K562 (cell line): ENCODE results near the gene POLR1H. TPM values are rescaled to one million over a fixed set of nuclear protein-coding genes. Genes with fewer than 3 reads are reported as not detected.

Experiments used
- CHD4 ChIP-seq: fragments of 200-600 bp; sonication (generic); IDR thresholded peaks from 3 replicates; pipeline ENCODE4 v1.6.1; 2012; ENCODE audit warnings: low read depth, mild to moderate bottlenecking, mixed read lengths, low read length, inconsistent platforms; ENCODE audit not compliant: insufficient read depth, insufficient replicate concordance, poor library complexity, severe bottlenecking
- E2F3 ChIP-seq: fragments of 250-450 bp; sonication (Bioruptor Pico); IDR thresholded peaks from 2 replicates; pipeline ENCODE4 v1.4.0; 2020; ENCODE audit warnings: mild to moderate bottlenecking
- EGR1 ChIP-seq: fragments of 450-650 bp; conservative IDR thresholded peaks from 2 replicates; pipeline ENCODE4 v1.6.1; 2017; ENCODE audit warnings: mild to moderate bottlenecking
- HSF4 ChIP-seq: fragments of 250-450 bp; sonication (Bioruptor Pico); IDR thresholded peaks from 2 replicates; pipeline ENCODE4 v2.1.2; 2022; ENCODE audit warnings: mild to moderate bottlenecking, moderate library complexity, borderline replicate concordance
- PCBP2 ChIP-seq: fragments of 200-400 bp; formaldehyde crosslinking; IDR thresholded peaks from 2 replicates; pipeline ENCODE4 v1.6.1; 2018; ENCODE audit warnings: low read length, low read depth, mild to moderate bottlenecking, moderate library complexity; ENCODE audit not compliant: poor library complexity, severe bottlenecking
- PHF8 ChIP-seq: fragments of 200-600 bp; sonication (generic); IDR thresholded peaks from 2 replicates; pipeline ENCODE4 v1.6.1; 2012; ENCODE audit warnings: mixed run types, mild to moderate bottlenecking, inconsistent platforms, low read length, moderate library complexity, borderline replicate concordance
- RFX7 ChIP-seq: fragments of 250-450 bp; sonication (Bioruptor Pico); IDR thresholded peaks from 2 replicates; pipeline ENCODE4 v1.5.1; 2021; ENCODE audit warnings: mild to moderate bottlenecking
- ZBTB40 ChIP-seq, 2 experiments: fragments of 450-650 bp in 1 of 2; sonication (generic) in 1 of 2; formaldehyde crosslinking in 1 of 2; IDR thresholded peaks; 2 replicates each; pipeline versions ENCODE4 v1.7.1 to v1.9.0; 2016 to 2022; ENCODE audit warnings: inconsistent platforms in 1 of 2, mild to moderate bottlenecking in 1 of 2, missing genetic modification reagents in 1 of 2
- ZNF184 ChIP-seq: sonication (generic); formaldehyde crosslinking; IDR thresholded peaks from 2 replicates; pipeline ENCODE4 v1.5.0; 2020; ENCODE audit warnings: missing genetic modification reagents
- polyA plus RNA-seq, 8 experiments: library from polyadenylated mRNA; depleted of rRNA in 4 of 8; stranded (reverse) in 5 of 8; unstranded in 3 of 8; fragments of >200 nt; fragmentation: Nextera tagmentation in 2 of 8; fragmentation: Illumina TruSeq in 1 of 8; extraction: Ambion mirVana in 2 of 8; extraction: Trizol in 1 of 8; gene quantifications; 2 replicates each; pipeline versions ENCODE4 v1.2.1 to v1.2.3, GENCODE V29; 2011 to 2014; ENCODE audit warnings: inconsistent platforms in 1 of 8, missing spikeins in 1 of 8
- total RNA-seq, 7 experiments: library from RNA; depleted of rRNA in 6 of 7; stranded (reverse); fragments of >200 nt in 6 of 7; fragmentation: Illumina TruSeq in 2 of 7; extraction: Trizol in 2 of 7; gene quantifications; 2 replicates each; pipeline versions ENCODE4 v1.2.1 to v1.2.3, GENCODE V29; 2011 to 2021; ENCODE audit warnings: low replicate concordance in 1 of 7
- TF ChIP-seq, protein P1 (sequence below): fragments of 250-450 bp; sonication (Bioruptor Pico); IDR thresholded peaks from 2 replicates; pipeline ENCODE4 v1.4.0; 2020; ENCODE audit warnings: mild to moderate bottlenecking, moderate library complexity
- TF ChIP-seq, protein P2 (sequence below): fragments of 250-450 bp; sonication (Bioruptor Pico); IDR thresholded peaks from 2 replicates; pipeline ENCODE4 v1.4.0; 2020; ENCODE audit warnings: borderline replicate concordance

POLR1H gene
- total and polyA plus RNA-seq, 9 of the 15 experiments (the other 6 are each of a cell fraction or from before 2014, with no cell fraction given) = 92.2 to 333 (median 143) TPM

- TF ChIP-seq, protein P1, sequence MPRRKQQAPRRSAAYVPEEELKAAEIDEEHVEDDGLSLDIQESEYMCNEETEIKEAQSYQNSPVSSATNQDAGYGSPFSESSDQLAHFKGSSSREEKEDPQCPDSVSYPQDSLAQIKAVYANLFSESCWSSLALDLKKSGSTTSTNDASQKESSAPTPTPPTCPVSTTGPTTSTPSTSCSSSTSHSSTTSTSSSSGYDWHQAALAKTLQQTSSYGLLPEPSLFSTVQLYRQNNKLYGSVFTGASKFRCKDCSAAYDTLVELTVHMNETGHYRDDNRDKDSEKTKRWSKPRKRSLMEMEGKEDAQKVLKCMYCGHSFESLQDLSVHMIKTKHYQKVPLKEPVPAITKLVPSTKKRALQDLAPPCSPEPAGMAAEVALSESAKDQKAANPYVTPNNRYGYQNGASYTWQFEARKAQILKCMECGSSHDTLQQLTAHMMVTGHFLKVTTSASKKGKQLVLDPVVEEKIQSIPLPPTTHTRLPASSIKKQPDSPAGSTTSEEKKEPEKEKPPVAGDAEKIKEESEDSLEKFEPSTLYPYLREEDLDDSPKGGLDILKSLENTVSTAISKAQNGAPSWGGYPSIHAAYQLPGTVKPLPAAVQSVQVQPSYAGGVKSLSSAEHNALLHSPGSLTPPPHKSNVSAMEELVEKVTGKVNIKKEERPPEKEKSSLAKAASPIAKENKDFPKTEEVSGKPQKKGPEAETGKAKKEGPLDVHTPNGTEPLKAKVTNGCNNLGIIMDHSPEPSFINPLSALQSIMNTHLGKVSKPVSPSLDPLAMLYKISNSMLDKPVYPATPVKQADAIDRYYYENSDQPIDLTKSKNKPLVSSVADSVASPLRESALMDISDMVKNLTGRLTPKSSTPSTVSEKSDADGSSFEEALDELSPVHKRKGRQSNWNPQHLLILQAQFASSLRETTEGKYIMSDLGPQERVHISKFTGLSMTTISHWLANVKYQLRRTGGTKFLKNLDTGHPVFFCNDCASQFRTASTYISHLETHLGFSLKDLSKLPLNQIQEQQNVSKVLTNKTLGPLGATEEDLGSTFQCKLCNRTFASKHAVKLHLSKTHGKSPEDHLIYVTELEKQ (CRISPR knock-in tag) = no peak
- TF ChIP-seq EGR1 (peak; percentile 97), CHD4 (no peak), ZNF184 (CRISPR knock-in tag) (no peak), HSF4 (no peak), RFX7 (CRISPR knock-in tag) (no peak), PHF8 (peak; percentile 66), ZBTB40 (IDR thresholded peaks at IDR 0.05) (peak; percentile 99), ZBTB40 (CRISPR knock-in tag; IDR thresholded peaks at IDR 0.05) (no peak), PCBP2 (no peak), E2F3 (peak; percentile 48; the same call in 1 of the 2 replicates)
- TF ChIP-seq, protein P2, sequence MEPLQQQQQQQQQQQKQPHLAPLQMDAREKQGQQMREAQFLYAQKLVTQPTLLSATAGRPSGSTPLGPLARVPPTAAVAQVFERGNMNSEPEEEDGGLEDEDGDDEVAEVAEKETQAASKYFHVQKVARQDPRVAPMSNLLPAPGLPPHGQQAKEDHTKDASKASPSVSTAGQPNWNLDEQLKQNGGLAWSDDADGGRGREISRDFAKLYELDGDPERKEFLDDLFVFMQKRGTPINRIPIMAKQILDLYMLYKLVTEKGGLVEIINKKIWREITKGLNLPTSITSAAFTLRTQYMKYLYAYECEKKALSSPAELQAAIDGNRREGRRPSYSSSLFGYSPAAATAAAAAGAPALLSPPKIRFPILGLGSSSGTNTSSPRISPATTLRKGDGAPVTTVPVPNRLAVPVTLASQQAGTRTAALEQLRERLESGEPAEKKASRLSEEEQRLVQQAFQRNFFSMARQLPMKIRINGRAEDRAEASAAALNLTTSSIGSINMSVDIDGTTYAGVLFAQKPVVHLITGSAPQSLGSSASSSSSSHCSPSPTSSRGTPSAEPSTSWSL (CRISPR knock-in tag) = peak; percentile 68; the same call in 1 of the 2 replicates
These were observed 5.8 kb downstream of the POLR1H start, which contains the start of gene PPP1R11 (continued) for GRCh38 chr6:30066577-30067459.
